NCI-H526 (cell line): ENCODE data around the gene NPY2R.
A peak's percentile ranks its signal among the peaks of the same experiment; 100 is the strongest.

Source experiments
- DNase-seq, 2 experiments: peaks; one replicate each; lab custom pipeline; 2025; lab: John Stamatoyannopoulos, UW

Gene NPY2R, protein sequence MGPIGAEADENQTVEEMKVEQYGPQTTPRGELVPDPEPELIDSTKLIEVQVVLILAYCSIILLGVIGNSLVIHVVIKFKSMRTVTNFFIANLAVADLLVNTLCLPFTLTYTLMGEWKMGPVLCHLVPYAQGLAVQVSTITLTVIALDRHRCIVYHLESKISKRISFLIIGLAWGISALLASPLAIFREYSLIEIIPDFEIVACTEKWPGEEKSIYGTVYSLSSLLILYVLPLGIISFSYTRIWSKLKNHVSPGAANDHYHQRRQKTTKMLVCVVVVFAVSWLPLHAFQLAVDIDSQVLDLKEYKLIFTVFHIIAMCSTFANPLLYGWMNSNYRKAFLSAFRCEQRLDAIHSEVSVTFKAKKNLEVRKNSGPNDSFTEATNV

DNA sequence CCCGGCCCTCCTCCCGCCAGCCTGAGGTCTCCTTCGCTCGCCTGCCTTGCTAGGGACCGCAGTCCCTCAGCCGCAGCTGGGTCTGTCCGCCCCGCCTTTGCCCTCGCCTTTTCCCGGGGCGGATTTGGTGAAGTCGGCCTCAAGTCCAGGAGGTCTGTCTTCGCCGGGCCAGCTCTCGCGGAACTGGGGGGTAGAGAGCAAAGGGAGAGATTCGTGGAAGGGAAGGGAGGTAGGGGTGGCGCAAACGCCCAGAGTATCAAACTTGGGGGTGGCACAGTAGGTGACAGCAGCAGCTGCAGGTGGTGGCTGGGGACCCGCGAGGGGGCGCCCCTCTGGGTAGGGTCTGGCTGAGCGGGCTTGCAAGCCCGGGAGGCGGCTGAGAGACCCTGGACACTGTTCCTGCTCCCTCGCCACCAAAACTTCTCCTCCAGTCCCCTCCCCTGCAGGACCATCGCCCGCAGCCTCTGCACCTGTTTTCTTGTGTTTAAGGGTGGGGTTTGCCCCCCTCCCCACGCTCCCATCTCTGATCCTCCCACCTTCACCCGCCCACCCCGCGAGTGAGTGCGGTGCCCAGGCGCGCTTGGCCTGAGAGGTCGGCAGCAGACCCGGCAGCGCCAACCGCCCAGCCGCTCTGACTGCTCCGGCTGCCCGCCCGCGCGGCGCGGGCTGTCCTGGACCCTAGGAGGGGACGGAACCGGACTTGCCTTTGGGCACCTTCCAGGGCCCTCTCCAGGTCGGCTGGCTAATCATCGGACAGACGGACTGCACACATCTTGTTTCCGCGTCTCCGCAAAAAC is at the start of gene NPY2R:
TSS of gene NPY2R (plus strand) at position 379 of the 797 bp plus-strand sequence. CDS start 5,304 bp downstream, outside the sequence.
- DNase-seq: no peak

DNA sequence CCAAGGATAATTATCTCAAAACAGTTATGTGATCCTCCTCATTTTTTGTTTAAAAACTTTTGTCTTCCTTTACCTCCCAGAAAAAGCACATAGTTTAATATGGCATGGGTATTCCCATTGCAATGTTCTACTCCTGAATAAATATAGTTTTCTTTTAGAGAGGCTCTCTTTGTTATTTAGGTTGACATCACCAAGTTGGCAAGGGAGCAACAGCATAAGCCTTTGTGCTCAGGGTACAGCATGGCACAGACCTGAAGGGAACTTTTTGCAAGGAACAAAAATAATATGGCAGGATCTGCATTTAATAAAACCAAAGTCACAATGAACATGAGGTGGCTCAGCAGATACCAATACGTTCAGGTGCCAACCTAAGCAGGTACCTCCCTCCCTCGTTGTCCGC is 47.1 kb upstream of the NPY2R start:
- DNase-seq: no peak

DNA sequence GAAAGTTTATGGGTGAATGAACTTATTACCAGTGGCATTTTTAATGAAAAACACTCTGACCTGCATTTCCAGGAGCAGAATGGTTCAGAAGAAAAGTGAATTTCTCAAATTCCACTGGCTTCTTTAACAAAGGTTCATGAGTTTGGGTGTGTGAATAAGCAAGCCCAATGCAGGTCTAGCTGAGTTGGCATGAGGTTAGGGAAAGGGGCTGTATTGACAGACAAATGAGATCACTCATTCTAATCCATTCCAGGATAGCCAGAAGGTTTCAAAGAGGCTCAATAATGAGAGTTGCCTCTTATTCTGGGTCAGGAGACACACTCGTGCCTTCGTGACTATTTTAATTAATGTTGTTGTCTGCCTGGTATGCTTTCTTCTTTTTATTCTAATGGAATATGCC is 43.7 kb upstream of the NPY2R start:
- no peak for DNase-seq

DNA sequence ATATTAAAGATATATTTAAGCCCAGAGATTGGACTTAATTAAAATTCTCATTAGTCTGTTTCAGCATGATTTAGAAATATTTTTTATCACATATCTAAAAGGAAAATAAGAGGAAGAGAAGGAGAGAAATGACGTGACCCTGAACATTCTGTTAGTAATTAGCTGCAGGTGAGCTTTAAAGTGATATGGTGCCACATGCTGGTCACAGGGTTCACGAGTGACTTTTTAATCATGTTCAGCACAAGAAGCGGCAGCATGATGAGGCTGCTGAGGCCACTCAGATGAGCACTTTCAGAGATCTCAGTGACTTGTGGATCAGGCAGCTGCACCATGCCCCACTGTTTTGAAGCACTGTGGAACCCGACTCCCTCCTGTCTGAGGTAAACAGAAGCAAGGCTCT is 37.9 kb upstream of the NPY2R start:
- DNase-seq: no peak

DNA sequence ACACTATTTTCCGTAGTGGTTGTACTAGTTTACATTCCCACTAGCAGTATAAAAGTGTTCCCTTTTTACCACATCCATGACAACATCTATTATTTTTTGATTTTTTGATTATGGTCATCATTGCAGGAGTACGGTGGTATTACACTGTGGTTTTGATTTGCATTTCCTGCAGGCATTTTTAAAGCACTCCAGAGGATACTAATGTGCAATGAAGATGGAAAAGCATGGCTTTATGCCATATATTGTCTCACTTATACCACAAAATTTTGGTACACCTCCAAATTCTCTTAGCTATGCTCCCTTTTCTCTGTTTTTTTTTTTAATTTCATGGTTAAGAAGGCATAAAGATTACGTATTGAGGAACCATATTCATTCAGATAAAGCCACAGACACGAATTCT is 35.1 kb upstream of the NPY2R start:
- DNase-seq: no peak

DNA sequence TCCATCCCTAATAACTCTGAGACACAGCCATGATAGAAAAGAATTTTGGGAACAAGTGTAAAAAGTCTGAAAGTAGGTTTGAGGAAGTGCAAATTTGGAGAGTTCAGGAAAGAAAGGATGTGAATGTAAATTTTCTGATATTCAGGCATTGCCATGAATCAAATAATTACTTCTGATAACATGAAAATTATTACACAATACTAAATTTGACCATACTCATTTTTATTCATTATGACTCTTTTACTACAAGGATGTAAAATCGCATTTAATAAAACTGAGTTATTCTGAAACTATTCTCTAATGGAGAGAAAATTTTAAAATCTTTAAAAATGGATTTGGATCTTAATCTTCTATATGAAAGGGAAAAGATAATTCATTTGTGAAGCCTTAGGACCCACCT is 33.8 kb upstream of the NPY2R start:
- no peak for DNase-seq

DNA sequence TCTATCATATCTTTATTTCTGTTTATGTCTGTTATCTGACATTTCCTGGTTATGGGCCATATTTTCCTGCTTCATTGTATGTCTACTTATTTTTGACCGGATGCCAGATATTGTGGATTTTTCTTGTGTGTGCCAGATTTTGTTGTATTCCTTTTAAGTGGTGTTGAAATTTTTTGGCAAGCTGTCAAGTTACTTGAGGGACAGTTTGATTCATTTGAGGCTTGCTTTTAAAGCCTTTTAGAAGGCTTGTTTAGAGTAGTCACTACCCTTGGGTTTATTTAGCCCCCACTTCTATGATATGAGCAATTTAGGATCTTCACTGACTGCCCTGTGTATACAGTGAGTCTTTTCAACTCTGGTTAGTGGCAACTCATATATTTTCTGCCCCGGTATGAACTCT is 29.2 kb upstream of the NPY2R start:
- DNase-seq: no peak

DNA sequence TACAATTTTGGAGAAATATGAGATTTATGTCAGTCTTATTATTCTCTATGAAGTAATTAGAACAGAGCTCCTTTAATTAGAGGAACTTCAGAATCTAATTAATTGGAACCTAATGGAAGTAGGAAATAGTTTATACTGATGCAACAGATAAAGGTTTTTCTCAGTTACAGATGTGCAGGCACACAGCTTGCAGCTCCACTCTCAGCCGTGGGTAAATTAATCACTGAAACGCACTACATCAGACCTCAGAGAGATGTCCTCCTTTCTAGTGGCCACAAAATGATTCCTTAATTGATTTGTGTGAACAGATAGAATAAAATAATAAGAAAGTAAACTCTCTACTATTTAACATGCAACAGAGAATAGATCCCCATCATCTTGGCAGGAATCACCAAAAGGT is 21.5 kb upstream of the NPY2R start:
- DNase-seq: no peak

DNA sequence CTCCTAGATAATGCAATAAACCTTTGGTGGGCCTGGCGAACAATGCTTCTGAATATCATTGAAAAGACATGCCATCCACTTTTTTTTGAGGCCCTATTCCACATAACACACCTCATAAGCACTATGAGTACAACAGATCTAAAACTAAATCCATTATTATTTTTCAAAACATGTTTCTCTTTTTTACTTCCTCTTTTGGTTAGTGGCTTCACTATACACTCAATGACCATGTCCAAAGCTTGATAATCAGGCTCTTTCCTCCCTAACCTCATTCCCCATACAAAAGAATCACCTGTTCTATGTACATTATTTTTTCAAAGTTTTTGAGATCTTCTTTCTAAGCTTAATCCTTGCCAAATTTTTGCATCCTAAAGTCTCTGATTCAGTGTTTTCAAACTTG is 20.4 kb upstream of the NPY2R start:
- no peak for DNase-seq

DNA sequence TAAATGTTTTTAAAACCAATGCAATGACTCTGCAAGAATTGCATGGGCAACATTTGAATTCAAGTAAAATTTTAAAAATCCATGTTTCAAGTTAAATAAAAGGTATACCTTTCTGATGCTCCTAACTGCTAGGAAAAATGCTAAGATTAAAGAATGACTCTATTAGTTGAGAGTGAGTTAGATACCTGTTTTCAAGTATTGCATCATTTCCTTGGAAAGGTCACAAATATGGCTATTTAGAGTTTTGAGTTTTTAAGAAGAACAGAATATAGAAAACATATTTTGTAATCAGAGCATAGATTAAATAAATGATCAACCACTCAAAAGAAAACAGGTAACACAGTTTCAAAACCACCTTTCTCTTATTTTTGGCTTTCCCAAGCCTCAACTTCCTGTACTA is 18.3 kb upstream of the NPY2R start:
- no peak for DNase-seq

DNA sequence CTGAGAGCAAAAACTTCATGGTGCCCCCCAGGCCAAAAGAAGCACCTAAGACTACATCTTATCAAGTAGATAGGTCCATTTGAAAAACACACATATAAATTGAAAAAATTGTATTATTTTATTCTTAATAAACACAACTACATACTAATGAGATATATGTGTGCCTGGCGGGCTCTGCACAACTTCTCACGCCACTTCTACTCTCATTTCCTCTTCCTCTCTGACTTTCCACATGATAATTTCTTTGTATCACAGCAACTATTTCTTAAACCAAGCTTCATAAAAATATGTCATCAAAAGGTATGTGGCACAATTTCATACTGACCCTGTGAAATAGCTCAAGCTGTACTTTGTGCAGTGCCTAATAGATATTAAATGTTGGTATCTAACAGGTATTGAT is 10.7 kb upstream of the NPY2R start:
- DNase-seq: no peak

DNA sequence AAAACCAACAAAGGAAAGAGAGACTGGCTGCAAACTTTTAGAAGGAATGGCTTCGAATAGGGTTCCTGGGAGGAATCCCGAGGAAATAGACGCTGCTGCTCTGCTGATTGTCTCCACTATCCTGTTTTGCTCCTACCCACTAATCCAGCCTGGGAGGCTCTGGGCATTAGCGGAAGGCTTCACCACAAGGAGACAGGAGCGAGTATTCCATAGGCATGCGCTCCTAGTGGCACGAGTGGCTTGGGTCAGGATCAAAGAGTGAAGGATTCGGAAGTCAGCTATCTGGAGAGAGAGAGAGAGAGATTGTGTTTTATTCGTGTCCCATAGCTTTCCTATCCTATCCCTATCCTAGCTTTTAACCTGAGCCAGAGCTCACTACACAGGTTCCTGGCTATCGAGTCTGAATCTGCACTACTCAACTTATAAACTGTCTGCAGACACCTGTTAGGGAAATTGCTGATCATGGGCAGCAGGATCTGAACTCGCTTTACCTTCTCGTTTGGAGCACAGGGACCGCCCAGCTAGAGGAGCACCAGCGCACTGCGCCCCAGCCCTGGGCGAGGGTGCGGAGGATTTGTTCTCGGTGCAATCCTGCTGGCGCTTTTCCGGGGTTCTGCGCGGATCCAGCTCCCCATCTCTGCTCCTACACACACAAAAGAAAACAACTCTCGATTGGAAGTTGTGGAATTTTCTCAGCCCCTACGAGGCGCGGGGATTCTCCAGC is 740 bp upstream of the NPY2R start:
- DNase-seq: peak in 1 of 2 experiments; percentile 10

DNA sequence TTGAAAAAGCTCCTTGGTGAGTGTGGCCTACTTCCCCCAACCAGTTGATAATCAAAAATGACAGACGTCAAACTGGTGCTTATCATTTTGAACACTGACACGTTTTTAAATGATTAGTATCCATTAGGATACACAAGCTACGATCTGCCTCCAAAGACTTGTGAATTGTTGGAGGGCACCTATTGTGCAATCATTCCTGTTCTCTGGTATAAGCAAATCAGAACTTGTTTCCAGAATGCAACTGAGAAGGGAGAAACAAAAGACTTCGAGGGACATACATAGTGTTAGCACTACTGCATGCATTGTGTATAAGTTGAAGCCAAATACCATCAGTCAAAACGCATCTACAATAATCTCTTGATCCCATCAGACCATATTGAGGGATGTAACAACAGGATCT is 11.6 kb downstream of the NPY2R start:
- no peak for DNase-seq

DNA sequence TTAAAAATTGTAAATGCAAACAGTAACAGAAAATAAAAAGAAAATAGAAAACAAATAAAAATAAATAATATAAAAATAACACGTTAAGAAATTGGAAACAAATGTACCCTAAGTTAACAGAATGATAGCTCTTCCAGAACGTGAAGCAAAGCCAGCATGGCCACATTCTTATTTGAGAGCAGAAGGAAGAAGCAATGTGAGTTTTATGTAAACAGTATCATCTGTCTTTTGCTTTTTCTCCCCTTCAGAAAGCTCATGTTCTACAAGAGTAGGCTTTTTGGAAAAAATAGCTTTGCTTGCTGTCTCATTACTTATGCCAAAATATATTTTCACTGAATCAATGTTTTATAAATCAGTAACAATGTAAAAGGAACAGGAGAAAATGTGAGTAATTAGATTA is 18.7 kb downstream of the NPY2R start:
- no peak for DNase-seq

DNA sequence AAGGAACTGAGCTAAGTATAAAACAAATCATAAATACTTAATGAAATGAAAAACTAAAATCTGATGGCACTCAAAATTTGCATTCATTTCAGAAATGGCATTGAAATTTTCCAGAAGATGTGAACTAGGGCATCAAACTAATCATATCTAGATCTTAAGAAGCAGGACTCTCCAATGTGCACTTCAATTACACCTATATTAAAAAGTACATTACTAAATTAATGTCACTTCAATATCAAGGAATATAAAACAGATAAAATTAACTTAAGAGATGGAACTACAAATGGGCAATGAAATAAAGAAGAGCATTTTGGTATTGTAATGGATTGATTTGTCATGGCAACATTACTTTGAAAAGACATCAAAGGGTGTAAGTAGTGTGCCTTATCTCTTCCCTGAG is 20.3 kb downstream of the NPY2R start:
- no peak for DNase-seq

DNA sequence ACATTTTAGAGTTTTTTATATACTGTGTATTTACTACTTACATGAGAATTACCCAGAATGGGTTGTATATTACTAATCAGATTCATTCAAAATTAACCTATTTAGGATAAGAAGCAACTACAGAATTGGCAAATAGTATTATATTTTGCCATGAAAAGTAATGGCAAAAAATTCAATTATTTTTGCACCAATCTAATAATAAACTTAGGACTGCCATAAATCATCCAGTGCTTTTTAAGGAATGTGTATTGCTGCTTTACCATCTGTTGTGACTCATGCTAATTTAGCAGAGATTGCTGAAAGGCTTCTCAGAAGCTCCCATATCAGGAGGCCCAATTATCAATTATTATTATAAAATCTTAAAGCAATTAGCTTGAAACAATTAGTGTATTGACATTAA is 24.0 kb downstream of the NPY2R start:
- DNase-seq: no peak

DNA sequence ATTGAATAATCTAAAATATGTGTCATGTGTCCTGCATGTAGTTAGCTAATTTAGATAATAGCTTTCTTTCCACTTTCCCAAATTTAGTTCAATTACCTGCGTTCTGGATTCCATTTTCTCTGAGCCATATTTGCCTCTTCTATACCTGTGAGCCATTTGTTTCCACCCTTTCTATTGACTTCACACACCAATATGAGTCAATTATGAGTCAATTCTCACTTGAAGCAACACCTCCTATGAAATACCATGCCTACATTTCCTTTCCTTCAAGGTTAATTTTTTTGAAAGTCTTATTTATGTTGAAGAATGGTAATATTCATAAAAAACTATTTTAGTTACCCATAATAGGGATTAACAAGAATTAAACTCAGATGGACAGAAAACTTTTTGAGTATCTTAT is 25.8 kb downstream of the NPY2R start:
- no peak for DNase-seq

DNA sequence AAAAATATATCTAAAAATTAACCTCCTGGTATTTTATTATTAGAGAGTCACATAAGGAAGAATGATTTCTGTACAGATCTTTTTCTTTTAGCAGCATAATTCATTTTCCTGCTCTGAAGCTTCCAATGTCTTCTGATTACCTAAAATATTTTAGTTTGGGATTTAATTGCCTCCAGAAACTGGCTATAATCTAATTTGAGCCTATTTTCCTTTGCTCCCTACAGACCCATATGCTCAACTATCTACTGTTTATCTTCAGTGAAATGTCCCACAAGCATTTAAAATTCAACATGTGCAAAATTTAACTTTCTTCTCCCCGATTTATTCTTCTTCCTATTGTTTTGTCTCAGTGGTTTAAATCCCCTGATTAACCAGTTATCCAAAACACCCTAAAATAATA is 29.1 kb downstream of the NPY2R start:
- DNase-seq: no peak

DNA sequence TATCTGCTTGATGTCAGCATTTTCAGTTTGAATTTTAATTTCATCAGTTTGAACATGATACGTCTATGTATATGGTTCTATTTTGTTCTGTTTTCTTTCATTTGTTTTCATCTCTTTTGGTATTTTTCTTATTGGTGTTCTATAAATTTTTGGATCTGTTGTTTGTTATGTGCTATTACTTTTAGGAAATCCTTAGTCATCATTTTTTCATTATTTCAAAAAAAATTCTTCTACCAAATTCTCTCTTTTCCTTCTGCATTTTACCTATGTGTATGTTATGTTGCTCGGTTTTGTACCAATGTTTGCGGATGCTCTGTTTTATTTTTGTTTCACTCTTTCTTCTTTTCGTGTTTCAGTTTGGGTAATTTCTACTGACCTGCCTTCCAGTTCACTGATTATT is 32.8 kb downstream of the NPY2R start:
- DNase-seq: no peak

DNA sequence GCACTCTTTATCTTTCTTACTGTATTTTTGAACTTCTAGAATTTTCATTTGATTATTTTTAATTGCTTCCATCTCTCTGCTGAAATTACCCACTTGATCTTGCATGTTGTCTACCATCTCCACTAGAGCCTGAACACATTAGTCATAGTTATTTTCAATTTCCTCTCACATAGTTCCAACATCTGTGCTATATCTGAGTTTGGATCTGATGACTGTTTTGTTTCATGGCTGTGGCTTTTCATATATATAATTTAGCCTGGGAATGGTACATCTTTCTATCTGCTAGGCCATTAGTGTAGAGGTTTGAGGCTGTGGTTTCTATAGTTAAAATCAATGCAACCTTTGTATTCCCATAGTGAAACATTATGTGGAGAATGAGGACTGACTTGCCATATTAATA is 33.2 kb downstream of the NPY2R start:
- DNase-seq: no peak

DNA sequence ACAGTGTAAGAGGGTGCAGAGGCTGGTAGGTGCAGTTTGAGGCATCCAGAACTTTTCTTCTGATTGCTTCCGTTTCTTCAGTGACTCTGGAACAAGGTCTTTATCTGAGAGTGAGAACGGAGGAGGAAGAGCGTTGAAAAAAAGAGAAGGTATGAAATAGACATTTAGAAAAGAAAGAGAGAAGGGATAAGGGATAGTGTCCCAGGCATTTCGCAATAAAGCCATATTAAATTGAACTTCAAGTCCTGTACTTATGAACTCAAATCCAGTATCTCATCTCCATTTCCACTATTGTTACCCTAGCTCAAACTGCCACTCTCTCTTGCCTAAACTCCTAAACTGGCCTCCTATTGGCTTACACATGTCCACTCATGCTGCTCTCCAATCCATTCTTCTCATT is 36.7 kb downstream of the NPY2R start:
- no peak for DNase-seq

DNA sequence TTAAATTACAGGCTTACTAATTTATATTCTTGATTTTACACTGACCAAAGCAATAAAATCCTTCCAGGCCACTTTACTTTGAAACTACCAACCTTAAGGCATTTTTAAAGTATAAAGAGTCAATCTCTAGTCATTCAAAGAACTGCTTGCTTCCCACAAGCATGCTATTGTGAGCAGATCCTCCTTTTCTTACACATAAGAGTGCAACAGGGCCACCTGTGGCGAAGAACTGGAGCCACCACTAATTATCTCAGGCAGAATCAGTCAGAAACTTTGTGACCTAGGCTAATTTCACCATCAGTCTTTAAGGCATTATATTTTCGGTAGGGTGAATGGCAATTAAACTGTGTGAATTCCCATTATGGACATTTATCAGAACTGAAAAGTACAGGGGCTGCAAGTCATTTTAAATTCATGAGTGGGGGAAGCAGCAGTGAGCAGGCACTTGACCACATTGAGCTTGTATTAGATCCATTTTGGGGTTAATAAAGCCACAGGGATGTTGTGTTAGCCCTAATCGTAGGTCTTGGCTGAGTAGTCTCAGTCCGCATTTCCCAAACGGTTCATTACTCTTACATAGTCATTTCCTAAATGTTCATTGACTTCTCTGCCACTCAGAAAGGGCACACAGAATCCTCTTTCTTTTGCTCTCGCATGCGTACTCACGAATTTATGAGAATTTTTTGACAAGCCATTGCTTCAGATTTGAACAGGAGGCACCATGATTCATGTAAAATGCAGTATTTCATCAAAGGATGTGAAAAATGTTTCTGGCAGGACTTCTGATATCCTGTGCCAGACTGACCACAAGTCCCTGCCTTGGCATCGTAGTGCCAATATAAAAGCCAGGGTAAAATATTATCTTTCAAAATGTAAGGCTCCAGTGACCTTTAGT is 39.8 kb downstream of the NPY2R start:
- DNase-seq: no peak
